Subcutaneous adipose tissue (tissue), 4 donors: ENCODE results near the gene ANKRD10. TPM values are rescaled to one million over a fixed set of nuclear protein-coding genes. Genes with fewer than 3 reads are reported as not detected.

ENCODE experiments used
- CTCF ChIP-seq: fragments of 450-650 bp; IDR thresholded peaks from one replicate; pipeline ENCODE4 v1.5.1; 2016; ENCODE audit warnings: low read depth, mild to moderate bottlenecking, control low read depth, antibody characterized with exemption, moderate library complexity
- total RNA-seq, 4 donors: library from RNA; depleted of rRNA; stranded (reverse); fragments of >200 nt; gene quantifications; one replicate each; pipeline ENCODE4 v1.1.0, GENCODE V29; 2016

The ANKRD10 gene
- total RNA-seq, 4 donors from 2014 or later = 118 to 170 (median 135) TPM

- TF ChIP-seq CTCF = no peak
These were observed 21.3 kb downstream of the ANKRD10 start for GRCh38 chr13:110893571-110893970.

- TF ChIP-seq CTCF = no peak
These were observed 24.3 kb downstream of the ANKRD10 start for GRCh38 chr13:110890279-110891165.

GRCh38 chr13:110888390-110888789 lies 26.5 kb downstream of the ANKRD10 start:
- no peak for TF ChIP-seq CTCF

GRCh38 chr13:110887597-110888333 lies 27.1 kb downstream of the ANKRD10 start:
- no peak for TF ChIP-seq CTCF

- no peak for TF ChIP-seq CTCF
These were observed 27.8 kb downstream of the ANKRD10 start for GRCh38 chr13:110886870-110887596.

- no peak for TF ChIP-seq CTCF
These were observed 28.7 kb downstream of the ANKRD10 start for GRCh38 chr13:110885966-110886869.
